ENCODE data around the gene ZNF573.

GRCh38 chr19:37719111-37719926, 60.1 kb downstream of the ZNF573 start, which contains the start of gene ZNF607:
- peak; percentile 55 to 75 (median 58) for TF ChIP-seq CTCF (IDR thresholded peaks at IDR 0.05)
- peak; percentile 78 for TF ChIP-seq POLR2A (IDR thresholded peaks at IDR 0.05)
- no peak for TF ChIP-seq EP300 (IDR thresholded peaks at IDR 0.05; ENCODE audit: low read depth)
- peak; percentile 67 to 86 (median 82) for TF ChIP-seq POLR2AphosphoS5 (IDR thresholded peaks at IDR 0.05)

Data from transverse colon (tissue), 4 donors.